MM.1S (cell line): ENCODE data around the gene FAR2.

Experiments used
- DNase-seq: peaks from one replicate; pipeline ENCODE4 v3.0.0-alpha.2; 2015
- H2AFZ ChIP-seq: fragments of 300-600 bp; sonication (generic); 2 replicates; pipeline ENCODE4 v1.6.0; 2016; ENCODE audit warnings: antibody characterized with exemption, low read length
- H3F3A ChIP-seq: fragments of 300-600 bp; sonication (generic); 2 replicates; pipeline ENCODE4 v1.6.1; 2016; ENCODE audit warnings: mild to moderate bottlenecking, antibody characterized with exemption, low read length, moderate library complexity, mixed read lengths; ENCODE audit not compliant: insufficient read depth
- H3K27ac ChIP-seq: fragments of 300-600 bp; sonication (generic); 2 replicates; pipeline ENCODE4 v1.5.1; 2016; ENCODE audit warnings: mild to moderate bottlenecking, low read length
- H3K27me3 ChIP-seq: fragments of 300-600 bp; sonication (generic); replicated peaks from 2 replicates; pipeline ENCODE4 v1.6.0; 2016; ENCODE audit warnings: low read length; ENCODE audit not compliant: insufficient read depth
- H3K36me3 ChIP-seq: fragments of 300-600 bp; sonication (generic); replicated peaks from 2 replicates; pipeline ENCODE4 v1.6.1; 2016; ENCODE audit warnings: mild to moderate bottlenecking, low read length, mixed read lengths; ENCODE audit not compliant: insufficient read depth
- H3K4me1 ChIP-seq: fragments of 300-600 bp; sonication (generic); 2 replicates; pipeline ENCODE4 v1.6.1; 2016; ENCODE audit warnings: low read length, mixed read lengths
- H3K4me2 ChIP-seq: fragments of 300-600 bp; sonication (generic); 2 replicates; pipeline ENCODE4 v1.6.0; 2016; ENCODE audit warnings: low read depth, low read length
- H3K4me3 ChIP-seq: fragments of 300-600 bp; sonication (generic); 2 replicates; pipeline ENCODE4 v1.5.1; 2016; ENCODE audit warnings: low read length, mixed read lengths
- H3K79me2 ChIP-seq: fragments of 300-600 bp; sonication (generic); 2 replicates; pipeline ENCODE4 v1.6.1; 2016; ENCODE audit warnings: mixed run types, low read length, mixed read lengths
- H3K9ac ChIP-seq: fragments of 300-600 bp; sonication (generic); 2 replicates; pipeline ENCODE4 v1.6.1; 2016; ENCODE audit warnings: low read length, mixed read lengths
- H3K9me2 ChIP-seq: fragments of 300-600 bp; sonication (generic); replicated peaks from 2 replicates; pipeline ENCODE4 v1.6.1; 2016; ENCODE audit warnings: mild to moderate bottlenecking, low read length, mixed read lengths; ENCODE audit not compliant: insufficient read depth
- H3K9me3 ChIP-seq: fragments of 300-600 bp; sonication (generic); replicated peaks from 2 replicates; pipeline ENCODE4 v1.6.1; 2016; ENCODE audit warnings: mild to moderate bottlenecking, low read length, mixed read lengths; ENCODE audit not compliant: insufficient read depth
- H4K20me1 ChIP-seq: fragments of 300-600 bp; sonication (generic); 2 replicates; pipeline ENCODE4 v1.6.1; 2016; ENCODE audit warnings: mild to moderate bottlenecking, low read length, moderate library complexity, mixed read lengths; ENCODE audit not compliant: insufficient read depth
- CTCF ChIP-seq: fragments of 300-600 bp; sonication (generic); IDR thresholded peaks from 2 replicates; pipeline ENCODE4 v1.5.1; 2016; ENCODE audit warnings: antibody characterized with exemption, low read length, mixed read lengths
- EZH2 ChIP-seq: fragments of 300-600 bp; sonication (generic); optimal IDR thresholded peaks from 2 replicates; pipeline ENCODE3; 2017; ENCODE audit warnings: low read depth, mild to moderate bottlenecking, antibody characterized with exemption, low read length, mixed read lengths
- EZH2phosphoT487 ChIP-seq: fragments of 300-600 bp; sonication (generic); IDR thresholded peaks from 2 replicates; pipeline ENCODE4 v1.6.1; 2018; ENCODE audit warnings: antibody characterized with exemption, low read length

FAR2 gene

GRCh38 chr12:29201746-29202145 lies 52.7 kb downstream of the FAR2 start:
- Histone ChIP-seq H3K9ac (no peak overlapping the region), H3K4me3 (no peak overlapping the region), H4K20me1 (no peaks in the 10 kb centered on the region), H3K27ac (no peak overlapping the region), H3K79me2 (no peaks in the 10 kb centered on the region), H3K27me3 (no peaks in the 10 kb centered on the region), H3K9me2 (no peaks in the 10 kb centered on the region), H3K4me2 (no peak overlapping the region), H3K36me3 (no peaks in the 10 kb centered on the region), H3K9me3 (no peaks in the 10 kb centered on the region), H3F3A (no peaks in the 10 kb centered on the region), H2AFZ (no peak overlapping the region), H3K4me1 (no peaks in the 10 kb centered on the region)
- TF ChIP-seq EZH2: no peak
- no peak for TF ChIP-seq EZH2phosphoT487
- no peak for TF ChIP-seq CTCF
- no peak for DNase-seq

GRCh38 chr12:29204521-29204920 lies 55.4 kb downstream of the FAR2 start:
- no peak overlapping the region for H3K27ac ChIP-seq
- no peaks in the 10 kb centered on the region for H3K9me2 ChIP-seq
- no peaks in the 10 kb centered on the region for H3F3A ChIP-seq
- H3K4me1 ChIP-seq: no peaks in the 10 kb centered on the region
- H3K9ac ChIP-seq: no peak overlapping the region
- no peaks in the 10 kb centered on the region for H3K9me3 ChIP-seq
- no peak for DNase-seq
- H2AFZ ChIP-seq: no peak overlapping the region
- no peaks in the 10 kb centered on the region for H3K79me2 ChIP-seq
- TF ChIP-seq EZH2phosphoT487 (no peak), EZH2 (no peak), CTCF (no peak)
- no peak overlapping the region for H3K4me3 ChIP-seq
- H3K4me2 ChIP-seq: no peak overlapping the region
- no peaks in the 10 kb centered on the region for H3K27me3 ChIP-seq
- H3K36me3 ChIP-seq: no peaks in the 10 kb centered on the region
- H4K20me1 ChIP-seq: no peaks in the 10 kb centered on the region

GRCh38 chr12:29207120-29207519 lies 58.0 kb downstream of the FAR2 start:
- Histone ChIP-seq H3K4me2 (no peak overlapping the region), H2AFZ (no peak overlapping the region)

More at GRCh38 chr12:29207120-29207519, 58.0 kb downstream of the FAR2 start:
- Histone ChIP-seq H3K79me2 (no peaks in the 10 kb centered on the region), H3K9me3 (no peaks in the 10 kb centered on the region), H4K20me1 (no peaks in the 10 kb centered on the region), H3K27ac (no peak overlapping the region), H3K4me1 (no peaks in the 10 kb centered on the region), H3K4me3 (no peak overlapping the region), H3F3A (no peaks in the 10 kb centered on the region), H3K9me2 (no peaks in the 10 kb centered on the region), H3K36me3 (no peaks in the 10 kb centered on the region), H3K9ac (no peak overlapping the region), H3K27me3 (no peaks in the 10 kb centered on the region)
- DNase-seq: no peak
- TF ChIP-seq CTCF (no peak), EZH2phosphoT487 (no peak), EZH2 (no peak)
